CD4-positive, alpha-beta T cell treated with Interleukin-15 for 4 hours (primary cell): ENCODE data around the gene KIF18B.

Experiments used
- DNase-seq: peaks from one replicate; pipeline ENCODE4 v3.0.0-alpha.2; 2020; ENCODE audit warnings: low spot score

The KIF18B gene

DNA sequence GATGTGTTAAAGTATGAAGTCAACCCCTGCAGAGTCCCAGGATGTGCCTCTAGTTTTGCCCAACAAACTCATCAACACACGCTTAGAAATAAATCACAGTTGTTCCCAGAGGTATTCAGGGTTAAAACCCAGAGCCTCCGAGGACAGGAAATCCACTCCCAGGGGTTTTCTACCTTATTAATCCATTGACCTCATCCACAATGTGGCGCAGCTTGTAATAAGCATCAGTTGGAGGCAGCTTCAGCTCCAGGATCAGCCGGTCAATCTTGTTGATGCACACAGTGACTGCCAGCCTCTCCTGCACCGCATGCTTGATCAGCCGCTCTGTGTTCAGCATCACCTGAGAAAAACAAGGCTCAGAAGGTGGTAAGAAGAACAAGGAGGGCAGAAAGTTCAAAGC is 71.8 kb downstream of the KIF18B start:
- no peak for DNase-seq
